Ovary (tissue), 9 donors: ENCODE measurements around the gene MDM2. TPM values are rescaled to one million over a fixed set of nuclear protein-coding genes. Genes with fewer than 3 reads are reported as not detected.
"Not testable (repeated sequence)": the region's sequence is repeated elsewhere in the genome, so short reads cannot be mapped to it uniquely, and the experiment has no call there.

Experiments used
- DNase-seq, 5 donors: peaks; one replicate each; pipeline ENCODE4 v3.0.0-alpha.2; 2019 to 2020
- H3K27ac ChIP-seq, 2 donors: fragments of 200-600 bp; one replicate each; pipeline versions ENCODE4 v1.5.1 to v1.8.0; 2019 to 2022
- H3K27me3 ChIP-seq: fragments of 200-600 bp; one replicate; pipeline ENCODE4 v1.8.0; 2022
- H3K36me3 ChIP-seq: fragments of 200-600 bp; sonication (generic); one replicate; pipeline ENCODE4 v1.5.1; 2019
- H3K4me1 ChIP-seq: one replicate; pipeline ENCODE4 v1.8.1; 2013; ENCODE audit warnings: mild to moderate bottlenecking, moderate library complexity; ENCODE audit not compliant: insufficient read depth
- H3K4me3 ChIP-seq: fragments of 200-600 bp; sonication (generic); one replicate; pipeline ENCODE4 v1.5.1; 2017
- H3K9me3 ChIP-seq, 2 donors: fragments of 200-600 bp in 1 of 2; sonication (generic) in 1 of 2; one replicate each; pipeline versions ENCODE4 v1.5.1 to v1.8.1; 2013 to 2019; ENCODE audit warnings: mild to moderate bottlenecking in 1 of 2, moderate library complexity in 1 of 2
- CTCF ChIP-seq, 3 donors: fragments of 450-650 bp in 2 of 3; fragments of 200-600 bp in 1 of 3; IDR thresholded peaks; one replicate each; pipeline versions ENCODE4 v1.5.1 to v1.8.0; 2016 to 2022; ENCODE audit warnings: antibody characterized with exemption in 3 of 3, mild to moderate bottlenecking in 1 of 3
- EP300 ChIP-seq: sonication (generic); formaldehyde crosslinking; IDR thresholded peaks from one replicate; pipeline ENCODE4 v1.6.1; 2017; ENCODE audit warnings: antibody characterized with exemption
- POLR2A ChIP-seq: fragments of 450-650 bp; IDR thresholded peaks from one replicate; pipeline ENCODE4 v1.6.1; 2017; ENCODE audit warnings: antibody characterized with exemption, mild to moderate bottlenecking, moderate library complexity
- WGBS, 3 donors: extraction: QIAGEN DNeasy Blood & Tissue Kit in 1 of 3; methylation state at CpG; one replicate each; pipeline versions ENCODE4 v1.1.5 to v1.1.7; 2013 to 2017; 5-methylcytosine and 5-hydroxymethylcytosine counted together
- intact Hi-C, 4 donors: fragments of 100-400 bp; cut with DNase I; formaldehyde crosslinking; loops; one replicate each; pipeline versions ENCODE4 v1.11.0 to v1.15.1; 2022 to 2023
- polyA plus RNA-seq, 2 donors: library from polyadenylated mRNA; stranded (reverse); fragments of 200-250 nt in 1 of 2; fragments of 350-450 nt in 1 of 2; fragmentation: Illumina TruSeq in 1 of 2; extraction: RNeasy Lipid Tissue Mini Kit (QIAGEN cat#74804) in 1 of 2; gene quantifications; one replicate each; pipeline ENCODE4 v1.2.3, GENCODE V29; 2013 to 2014
- total RNA-seq, 7 donors: library from RNA; depleted of rRNA in 2 of 7; stranded (reverse); fragments of >200 nt in 2 of 7; fragmentation: NEBNext Ultra II Directional in 3 of 7; extraction: Animal tissue kit (Norgen Biotek cat#: 25700) in 3 of 7; gene quantifications; one replicate each; pipeline versions ENCODE4 v1.1.0 to v1.2.4, GENCODE V29; 2016 to 2023
- donor health status: DM: no; HTN: no; CAD: no; lungs with moderate emphysema.
- donor health status: DM: no; HTN: no; CAD: no.
- donor health status: Bipolar disorder and iron deficiency.
- donor health status: DM: yes; HTN: yes; CAD: no.
- donor health status: DM: no; HTN: no; CAD: no.
- donor health status: DM: yes; HTN: yes; CAD: no.

MDM2 gene
- total and polyA plus RNA-seq, 9 donors = 14.1 to 101 (median 68.4) TPM

GRCh38 chr12:68837215-68837614, 29.2 kb downstream of the MDM2 start:
- H3K27ac ChIP-seq = no peak overlapping the region
- WGBS, 3 donors = 73 to 86% (median 85%) methylated on average over 1 of the region's 1 CpG
- H3K4me1 ChIP-seq = no peaks in the 10 kb centered on the region
- intact Hi-C loops = loop anchor here in 1 of 4 donors (10.0 kb wide), 1 partner anchor 418 kb away; no protein-coding TSS in a partner anchor
- H3K4me3 ChIP-seq = no peak overlapping the region
- H3K36me3 ChIP-seq = no peaks in the 10 kb centered on the region
- DNase-seq = no peak
- H3K9me3 ChIP-seq = no peaks in the 10 kb centered on the region
- TF ChIP-seq EP300 (no peak), POLR2A (no peak), CTCF (IDR thresholded peaks at IDR 0.05) (no peak)
- H3K27me3 ChIP-seq = no peaks in the 10 kb centered on the region

- Histone ChIP-seq H3K27ac (no peak overlapping the region), H3K9me3 (no peaks in the 10 kb centered on the region), H3K36me3 (no peaks in the 10 kb centered on the region), H3K4me3 (no peak overlapping the region), H3K4me1 (no peaks in the 10 kb centered on the region), H3K27me3 (no peaks in the 10 kb centered on the region)
- WGBS, 3 donors = 81 to 85% (median 85%) methylated on average over 5 of the region's 5 CpGs
- intact Hi-C loops = loop anchor here in 1 of 4 donors (10.0 kb wide), 1 partner anchor 417 kb away; no protein-coding TSS in a partner anchor
- no peak for TF ChIP-seq EP300
- no peak for TF ChIP-seq CTCF (IDR thresholded peaks at IDR 0.05)
- TF ChIP-seq POLR2A = no peak
- no peak for DNase-seq
These were observed 30.3 kb downstream of the MDM2 start for GRCh38 chr12:68838046-68838886.

GRCh38 chr12:68839183-68840147, 31.5 kb downstream of the MDM2 start:
- intact Hi-C loops = loop anchor here in 1 of 4 donors (10.0 kb wide), 1 partner anchor 415 kb away; no protein-coding TSS in a partner anchor
- Histone ChIP-seq H3K27me3 (no peaks in the 10 kb centered on the region), H3K36me3 (no peaks in the 10 kb centered on the region), H3K4me1 (no peaks in the 10 kb centered on the region), H3K4me3 (no peak overlapping the region), H3K9me3 (no peaks in the 10 kb centered on the region), H3K27ac (no peak overlapping the region)
- DNase-seq = no peak
- WGBS, 3 donors = 53 to 67% (median 56%) methylated on average over 2 of the region's 2 CpGs
- TF ChIP-seq EP300 (no peak), POLR2A (no peak), CTCF (IDR thresholded peaks at IDR 0.05) (no peak)

- WGBS, 3 donors = 96 to 97% (median 97%) methylated on average over 5 of the region's 5 CpGs
- H3K4me3 ChIP-seq, intact Hi-C loops, H3K27me3 ChIP-seq, DNase-seq, H3K27ac ChIP-seq, H3K9me3 ChIP-seq, H3K36me3 ChIP-seq, H3K4me1 ChIP-seq: not testable (repeated sequence)
These were observed 33.2 kb downstream of the MDM2 start for GRCh38 chr12:68841175-68841574.
